Type B pancreatic cell (in vitro differentiated cells): ENCODE measurements around the gene NAXE. TPM values are rescaled to one million over a fixed set of nuclear protein-coding genes. Genes with fewer than 3 reads are reported as not detected.

ENCODE experiments used
- DNase-seq: peaks from one replicate; pipeline ENCODE4 v3.0.0; 2021; ENCODE audit warnings: mixed read lengths; ENCODE audit not compliant: unreplicated experiment; ENCODE audit errors: extremely low spot score
- H3K27ac Mint-ChIP-seq: 2 replicates; pipeline ENCODE4 v1.8.0; 2021; ENCODE audit warnings: mild to moderate bottlenecking, mixed read lengths
- H3K27me3 Mint-ChIP-seq: 2 replicates; pipeline ENCODE4 v1.8.0; 2021; ENCODE audit warnings: mixed read lengths
- H3K36me3 Mint-ChIP-seq: 2 replicates; pipeline ENCODE4 v1.8.0; 2021; ENCODE audit warnings: mixed read lengths
- H3K4me1 Mint-ChIP-seq: one replicate; pipeline ENCODE4 v1.8.0; 2021; ENCODE audit warnings: mixed read lengths; ENCODE audit not compliant: unreplicated experiment
- H3K4me3 Mint-ChIP-seq: 2 replicates; pipeline ENCODE4 v1.8.0; 2021; ENCODE audit warnings: mild to moderate bottlenecking, mixed read lengths
- H3K9me3 Mint-ChIP-seq: 2 replicates; pipeline ENCODE4 v1.8.0; 2021; ENCODE audit warnings: mixed read lengths
- CTCF ChIP-seq: fragments of 200-600 bp; sonication (generic); conservative IDR thresholded peaks from 2 replicates; pipeline ENCODE4 v1.5.0; 2021; ENCODE audit warnings: antibody characterized with exemption, mild to moderate bottlenecking
- total RNA-seq: library from RNA; stranded (reverse); gene quantifications from 2 replicates; pipeline ENCODE4 v1.2.1, GENCODE V29; 2021; ENCODE audit warnings: low replicate concordance

The NAXE gene
- total RNA-seq, 1 donor from 2014 or later: 98.4 TPM

- no peak for TF ChIP-seq CTCF
- Mint-ChIP-seq H3K4me1 (peaks cover 4% of the 10 kb centered on the region), H3K9me3 (no peaks in the 10 kb centered on the region), H3K27me3 (no peaks in the 10 kb centered on the region), H3K36me3 (peaks cover 5% of the 10 kb centered on the region), H3K27ac (peak overlapping the region; percentile 22), H3K4me3 (peak overlapping the region; percentile 39)
- no peak for DNase-seq
These were observed 3.4 kb downstream of the NAXE start for GRCh38 chr1:156595016-156595415.

DNA sequence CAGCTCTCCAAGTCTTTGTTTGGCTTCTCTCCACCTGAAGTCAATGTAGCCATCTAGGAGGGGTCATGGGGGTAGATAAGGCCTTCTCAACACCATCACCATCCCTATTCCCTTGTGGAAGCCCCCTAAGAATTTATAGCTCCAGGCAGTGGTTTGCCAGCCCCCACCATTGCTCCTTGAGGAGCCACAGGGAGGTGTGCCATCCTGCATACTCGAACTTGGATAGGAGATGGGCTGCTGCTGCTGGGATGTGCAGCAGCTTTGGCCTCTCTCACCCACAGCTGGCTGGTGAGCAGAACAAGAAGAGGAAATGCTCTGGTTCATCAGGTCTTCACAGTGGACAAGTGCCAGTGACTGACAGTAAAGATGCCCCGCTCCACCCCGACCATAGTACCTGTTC, 4.8 kb downstream of the NAXE start:
- no peak overlapping the region for H3K27ac Mint-ChIP-seq
- peaks cover 9% of the 10 kb centered on the region for H3K4me1 Mint-ChIP-seq
- no peak for DNase-seq
- H3K4me3 Mint-ChIP-seq: no peak overlapping the region
- H3K27me3 Mint-ChIP-seq: no peaks in the 10 kb centered on the region
- no peak for TF ChIP-seq CTCF
- no peaks in the 10 kb centered on the region for H3K9me3 Mint-ChIP-seq
- peaks cover 5% of the 10 kb centered on the region for H3K36me3 Mint-ChIP-seq

GRCh38 chr1:156598125-156598524, 6.5 kb downstream of the NAXE start:
- H3K4me3 Mint-ChIP-seq: peak overlapping the region; percentile 4
- H3K9me3 Mint-ChIP-seq: no peaks in the 10 kb centered on the region
- H3K4me1 Mint-ChIP-seq: peaks cover 15% of the 10 kb centered on the region

DNA sequence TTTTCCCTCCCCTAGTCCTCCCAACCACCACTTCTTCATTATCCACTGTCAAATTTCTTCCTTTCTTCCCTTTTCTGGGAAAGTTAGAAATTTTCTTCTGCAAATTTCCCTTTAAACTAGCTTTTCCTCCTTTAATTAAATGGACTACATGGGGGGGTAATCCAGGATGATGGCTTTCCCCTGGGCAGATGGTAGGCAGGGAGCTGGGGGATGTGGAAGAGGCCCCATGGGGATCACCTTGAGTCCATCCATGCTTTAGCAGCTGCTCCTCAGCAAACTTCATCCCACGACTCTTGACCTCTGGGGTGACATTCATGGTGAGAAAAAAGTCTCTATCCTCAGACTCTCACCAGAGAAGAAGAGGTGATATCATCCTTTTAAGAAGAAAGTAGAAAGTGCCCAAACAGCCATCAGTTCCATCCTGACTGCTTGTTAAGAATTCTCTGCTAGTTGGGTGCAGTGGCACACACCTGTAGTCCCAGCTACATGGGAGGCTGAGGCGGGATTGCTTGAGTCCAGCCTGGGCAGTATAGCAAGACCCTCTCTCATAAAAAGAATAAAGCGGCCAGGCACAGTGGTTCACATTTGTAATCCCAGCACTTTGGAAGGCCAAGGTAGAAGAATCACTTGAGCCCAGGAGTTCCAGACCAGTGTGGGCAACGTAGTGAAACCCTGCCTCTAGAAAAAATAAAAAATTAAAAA, 7.3 kb downstream of the NAXE start:
- H3K27me3 Mint-ChIP-seq: no peaks in the 10 kb centered on the region
- TF ChIP-seq CTCF: no peak
- H3K36me3 Mint-ChIP-seq: peaks cover 5% of the 10 kb centered on the region
- H3K4me3 Mint-ChIP-seq: peak overlapping the region; percentile 17
- peaks cover 15% of the 10 kb centered on the region for H3K4me1 Mint-ChIP-seq
- no peak overlapping the region for H3K27ac Mint-ChIP-seq
- no peak for DNase-seq
- H3K9me3 Mint-ChIP-seq: no peaks in the 10 kb centered on the region

More at GRCh38 chr1:156598125-156598524, 6.5 kb downstream of the NAXE start:
- Mint-ChIP-seq H3K36me3 (peaks cover 5% of the 10 kb centered on the region), H3K27me3 (no peaks in the 10 kb centered on the region), H3K27ac (no peak overlapping the region)
- no peak for DNase-seq
- TF ChIP-seq CTCF: no peak

DNA sequence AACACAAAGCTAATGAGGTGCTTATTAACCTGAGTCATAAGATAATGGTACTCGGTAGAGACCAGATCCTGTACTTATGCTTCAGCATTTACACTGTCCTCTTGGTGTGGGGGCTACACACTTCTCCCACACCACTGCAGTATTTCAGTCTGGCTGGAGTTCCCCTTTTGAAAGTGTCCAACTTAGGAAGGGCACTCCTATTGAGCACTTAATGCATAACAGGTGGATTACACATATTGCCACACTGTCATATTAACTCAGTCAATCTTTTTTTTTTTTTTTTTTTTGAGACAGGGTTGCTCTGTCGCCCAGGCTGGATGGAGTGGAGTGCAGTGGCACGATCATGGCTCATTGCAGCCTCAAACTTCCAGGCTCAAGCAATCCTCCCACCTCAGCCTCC, 8.2 kb downstream of the NAXE start:
- peaks cover 15% of the 10 kb centered on the region for H3K4me1 Mint-ChIP-seq
- no peak for DNase-seq

More for the DNA sequence above, 8.2 kb downstream of the NAXE start:
- peak; percentile 39 for TF ChIP-seq CTCF
- Mint-ChIP-seq H3K27me3 (no peaks in the 10 kb centered on the region), H3K36me3 (peaks cover 5% of the 10 kb centered on the region), H3K27ac (no peak overlapping the region), H3K4me3 (peak overlapping the region; percentile 96), H3K9me3 (no peaks in the 10 kb centered on the region)
